Measurements from ENCODE around the gene NOS3. TPM values are rescaled to one million over a fixed set of nuclear protein-coding genes. Genes with fewer than 3 reads are reported as not detected.

NOS3 gene
- total and polyA plus RNA-seq, 9 of the 15 experiments (the other 6 are each of a cell fraction or from before 2014, with no cell fraction given), result 1.1 to 121 (median 23.6) TPM

GRCh38 chr7:151007469-151007898, 16.7 kb downstream of the NOS3 start:
- Histone ChIP-seq H3K4me1 (replicated peaks in 1 of 2; ENCODE audit: control insufficient read depth in 2 of 2, insufficient read depth in 2 of 2, low read length in 2 of 2) (peaks cover 47 to 61% of the 10 kb centered on the region in 2 experiments), H3K27ac (ENCODE audit: extremely low read depth, low read depth, low read length) (peak overlapping the region; percentile 85; the same call in 2 of the 3 replicates), H3K4me2 (ENCODE audit: insufficient read depth, low read length) (peak overlapping the region; percentile 100), H4K20me1 (replicated peaks; ENCODE audit: control insufficient read depth, insufficient read depth, low read length) (no peaks in the 10 kb centered on the region), H3K9me1 (ENCODE audit: control insufficient read depth, insufficient read depth, low read length) (no peaks in the 10 kb centered on the region), H3K79me2 (ENCODE audit: control insufficient read depth, insufficient read depth, low read length) (peaks cover 38% of the 10 kb centered on the region), H3K9ac (ENCODE audit: insufficient read depth in 1 of 2, low read depth in 2 of 2, low read length in 2 of 2) (peak overlapping the region in 1 of 2 experiments; percentile 69; a peak in 2 of 4 replicates), H3K9me3 (replicated peaks; ENCODE audit: control insufficient read depth, insufficient read depth, low read depth, low read length) (no peaks in the 10 kb centered on the region), H3K27me3 (ENCODE audit: control insufficient read depth in 2 of 2, insufficient read depth in 2 of 2, low read length in 2 of 2) (no peaks in the 10 kb centered on the region; a peak in 1 of 5 replicates), H2AFZ (ENCODE audit: low read depth, low read length) (peak overlapping the region; percentile 92; the same call in 1 of the 2 replicates), H3K36me3 (ENCODE audit: control insufficient read depth, insufficient read depth, low read length) (peaks cover 7% of the 10 kb centered on the region; the same call in 1 of the 3 replicates), H3K4me3 (no peak overlapping the region)
- no peak for ATAC-seq
- ChIA-PET CTCF (ENCODE audit: low intra/inter-chr PET ratio) (interaction anchor here (0.9 to 3.5 kb wide), 5 partner anchors 11 to 108 kb away, joined by 3 to 15 read pairs (median 5); no protein-coding TSS in a partner anchor), POLR2A (interaction anchor here (0.6 to 8.4 kb wide), 8 partner anchors 11 to 721 kb away, joined by 3 to 146 read pairs (median 7); partner anchors contain the start of genes ABCB8 and ATG9B)
- BruUV-seq (replicated peaks), result no TSS peak
- no peak for FAIRE-seq
- TF ChIP-seq ZC3H4 (CRISPR knock-in tag; IDR thresholded peaks at IDR 0.05; ENCODE audit: borderline replicate concordance) (0 out of 2 replicates have a peak, but pooled peaks have one; percentile 51), PURB (CRISPR knock-in tag; IDR thresholded peaks at IDR 0.05; ENCODE audit: low read depth) (0 out of 2 replicates have a peak, but pooled peaks have one; percentile 10), CGGBP1 (CRISPR knock-in tag; IDR thresholded peaks at IDR 0.05) (no peak), BRCA1 (IDR thresholded peaks at IDR 0.05) (no peak), BRCA1 (CRISPR knock-in tag; IDR thresholded peaks at IDR 0.05) (0 out of 2 replicates have a peak, but pooled peaks have one; percentile 76), XRCC5 (IDR thresholded peaks at IDR 0.05; ENCODE audit: low read depth, low read length) (0 out of 2 replicates have a peak, but pooled peaks have one; percentile 5), FOXP1 (CRISPR knock-in tag; IDR thresholded peaks at IDR 0.05) (no peak), CBFB (CRISPR knock-in tag; IDR thresholded peaks at IDR 0.05) (0 out of 2 replicates have a peak, but pooled peaks have one; percentile 61), ZNF431 (CRISPR knock-in tag; IDR thresholded peaks at IDR 0.05) (no peak), ZNF785 (CRISPR knock-in tag; IDR thresholded peaks at IDR 0.05) (no peak), NR2C2 (CRISPR knock-in tag; IDR thresholded peaks at IDR 0.05) (0 out of 2 replicates have a peak, but pooled peaks have one; percentile 36), NR2C2 (tag; IDR thresholded peaks at IDR 0.05) (no peak), KAT8 (IDR thresholded peaks at IDR 0.05; ENCODE audit: low read depth) (no peak), PML (IDR thresholded peaks at IDR 0.05; ENCODE audit: low read length) (no peak)
- intact Hi-C loops (cut with micrococcal nuclease) (loop anchor here (5.0 kb wide), 1 partner anchor 225 kb away; the partner anchor contains the start of gene CHPF2), in situ Hi-C loops (cut with MboI) (no loop called here)
- 30% methylated on average over 7 of the region's 7 CpGs for WGBS (ENCODE audit: insufficient coverage, low coverage, missing lambda C conversion rate)
- peak in 1 of 4 experiments; percentile 25 for DNase-seq (ENCODE audit: extremely low read depth in 1 of 4, low spot score in 3 of 4)

All from K562 (cell line).